D341Med (cell line): ENCODE measurements around the gene SPAG7.

ENCODE experiments used
- DNase-seq: peaks from one replicate; pipeline ENCODE4 v3.0.0; 2012; ENCODE audit warnings: low spot score

SPAG7 gene

DNA sequence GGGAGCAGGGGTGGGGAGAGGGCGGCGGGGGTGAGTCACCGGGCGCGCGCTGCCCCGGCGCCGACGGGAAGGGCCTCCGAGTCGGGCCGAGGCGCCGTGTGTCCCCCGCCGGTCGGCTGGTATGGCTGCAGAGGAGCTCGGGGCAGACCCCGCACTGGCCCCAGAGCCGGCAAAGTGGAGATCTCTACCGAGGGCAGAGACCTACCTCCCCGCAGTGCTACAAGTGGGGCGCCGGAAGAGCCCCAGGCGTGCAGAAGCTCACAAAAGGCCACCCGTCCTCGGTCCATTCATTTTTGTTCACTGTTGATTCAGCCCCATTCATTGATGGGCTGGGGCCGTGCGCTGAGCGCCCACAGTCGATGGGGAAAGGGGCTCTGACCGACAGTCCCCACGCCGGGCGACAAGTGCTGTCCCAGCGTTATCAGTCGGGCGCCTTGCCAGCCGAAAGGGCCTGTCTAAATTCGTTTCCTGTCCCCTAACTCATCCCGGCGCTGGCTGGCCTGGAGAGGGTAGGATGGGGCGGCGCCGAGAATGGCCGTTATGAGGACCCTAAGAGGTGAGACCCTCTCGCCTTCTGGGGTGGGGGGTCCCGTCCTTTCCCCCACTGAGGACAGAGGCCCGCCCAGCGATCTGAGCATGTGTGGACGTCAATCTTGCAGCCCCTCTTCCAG, 17.4 kb downstream of the SPAG7 start:
- DNase-seq: no peak

DNA sequence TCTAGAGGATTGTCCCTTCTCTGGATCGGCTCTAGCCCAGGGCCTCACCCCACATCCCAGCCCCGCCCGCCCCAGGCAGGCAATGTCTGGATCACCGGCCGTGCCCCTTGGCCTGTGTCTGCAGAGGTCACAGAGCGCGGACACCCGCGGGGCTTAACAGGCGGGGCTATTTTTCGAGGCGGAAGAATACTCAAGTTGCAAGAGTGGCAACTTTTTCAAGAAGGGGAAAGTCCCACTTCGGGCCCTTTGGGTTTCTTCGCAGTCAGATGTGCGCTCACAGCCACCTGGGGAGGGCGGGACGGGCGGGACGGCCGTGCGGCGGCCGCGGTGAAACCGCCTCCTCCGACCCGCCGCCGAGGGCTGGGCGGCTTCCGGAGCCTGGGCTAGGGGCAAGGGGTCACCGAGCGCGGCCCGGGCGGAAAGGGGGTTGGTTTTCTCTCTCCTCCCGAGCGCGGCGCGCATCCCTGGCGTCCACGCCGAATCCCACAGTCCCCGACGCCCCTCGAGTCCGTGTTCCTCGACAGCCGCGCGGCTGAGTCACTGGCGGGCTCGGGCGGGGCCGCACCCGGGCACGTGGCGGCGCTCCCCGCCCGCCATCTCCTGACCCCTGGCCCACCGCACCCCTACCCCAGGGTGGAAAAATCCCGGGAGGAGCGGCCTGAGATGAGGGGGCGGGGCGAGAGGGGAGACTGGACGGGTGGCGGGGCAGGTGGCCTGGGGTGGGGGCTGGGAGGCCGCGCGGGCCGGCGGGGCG, 18.1 kb downstream of the SPAG7 start:
- peak; percentile 72 for DNase-seq

DNA sequence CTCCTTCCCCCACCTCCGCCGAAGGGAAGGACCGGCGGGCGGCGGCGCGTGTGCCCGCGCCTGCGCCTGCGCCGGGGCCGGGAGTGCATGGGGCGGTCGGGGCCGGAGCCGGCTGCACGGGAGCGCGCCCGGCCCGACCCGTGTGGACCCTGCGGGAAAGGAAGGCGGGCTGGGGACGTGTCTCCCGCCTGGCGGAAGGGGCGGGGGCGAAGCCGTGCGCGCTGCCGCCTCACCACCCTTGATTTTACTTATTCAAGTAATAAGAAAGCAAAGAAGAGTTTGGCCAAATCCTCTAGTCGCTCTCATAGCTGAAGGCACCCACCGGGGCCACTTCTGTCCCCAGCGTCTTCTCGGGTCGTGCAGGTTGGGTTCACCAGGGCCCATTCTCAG, 18.7 kb downstream of the SPAG7 start:
- peak; percentile 88 for DNase-seq

DNA sequence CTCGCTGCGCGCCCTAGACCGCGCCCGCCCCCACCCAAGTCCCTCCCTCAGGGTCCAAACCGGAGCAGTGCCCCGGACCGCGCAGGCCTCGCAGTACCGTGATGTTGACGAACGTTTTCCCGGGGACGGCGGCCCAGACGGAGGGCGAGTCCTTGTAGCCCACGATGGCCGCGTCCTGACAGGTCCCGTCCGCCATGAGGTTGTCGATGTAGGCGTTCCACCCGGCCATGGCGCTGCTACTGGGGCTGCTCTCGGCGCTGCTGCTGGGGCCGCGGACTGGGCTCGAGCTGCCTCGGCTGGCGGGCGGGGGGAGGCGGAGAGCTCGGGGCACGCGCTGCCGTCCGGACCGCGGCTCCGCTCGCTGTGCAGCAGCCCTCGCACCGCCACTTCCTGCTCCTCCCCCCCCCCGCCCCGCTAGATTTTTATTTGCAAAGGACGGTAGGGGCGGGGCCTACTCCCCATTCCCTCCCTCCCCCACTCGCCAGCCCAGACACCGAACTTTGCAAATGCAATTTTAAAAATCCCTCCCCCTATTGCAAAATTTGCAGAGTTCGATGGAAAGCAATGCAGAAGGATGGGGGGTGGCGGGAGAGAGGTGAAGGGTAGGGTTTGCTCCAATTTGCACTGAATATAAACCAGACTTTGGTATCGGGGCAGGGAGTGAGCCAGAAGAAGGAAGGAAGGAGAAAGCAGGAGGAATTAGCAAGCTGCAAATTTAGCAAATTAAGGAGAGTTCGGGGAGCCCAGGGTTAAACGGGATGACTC, 19.3 kb downstream of the SPAG7 start, which contains the start of gene PFN1:
Gene PFN1 (minus strand): TSS at position 365 of the 765 bp plus-strand sequence. CDS start 136 bp downstream, at position 229.
- DNase-seq: peak; percentile 77

DNA sequence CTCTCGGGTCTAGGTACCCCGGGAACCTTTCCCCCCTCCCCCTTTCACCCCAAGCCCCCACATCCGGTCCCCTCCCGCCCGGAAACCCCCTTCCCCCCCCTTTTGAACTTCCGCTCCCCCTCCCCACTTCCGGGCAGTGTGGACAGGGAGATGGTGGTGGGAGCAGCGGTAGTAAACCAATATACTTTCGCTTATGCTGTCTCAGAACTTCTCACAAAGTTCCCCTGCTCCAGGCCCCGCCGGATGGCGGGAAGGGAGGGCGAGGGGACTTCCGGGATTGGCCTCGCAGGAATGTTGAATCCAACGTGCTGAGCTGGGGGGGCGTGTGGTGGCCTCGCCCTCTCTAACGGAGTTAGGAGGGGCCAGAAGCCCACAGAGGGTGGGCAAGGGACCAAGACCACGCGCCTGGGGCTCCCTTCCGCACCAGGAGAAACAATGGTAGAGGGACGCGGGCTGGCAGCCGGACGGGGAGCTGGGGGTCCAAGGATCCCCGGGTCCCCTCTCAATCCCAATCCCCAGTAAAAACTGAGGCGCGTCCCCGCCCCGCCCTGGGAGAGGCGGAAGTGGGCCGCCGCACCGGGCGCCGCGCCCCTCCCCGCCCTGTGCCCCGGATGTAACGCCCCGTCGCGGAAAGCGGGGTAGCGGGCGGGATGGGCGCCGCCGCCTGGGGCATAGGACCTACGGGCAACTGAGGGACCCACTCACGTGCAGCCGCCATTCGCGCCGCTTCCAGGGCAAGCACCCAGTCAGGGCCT, 20.0 kb downstream of the SPAG7 start:
- DNase-seq: peak; percentile 63

DNA sequence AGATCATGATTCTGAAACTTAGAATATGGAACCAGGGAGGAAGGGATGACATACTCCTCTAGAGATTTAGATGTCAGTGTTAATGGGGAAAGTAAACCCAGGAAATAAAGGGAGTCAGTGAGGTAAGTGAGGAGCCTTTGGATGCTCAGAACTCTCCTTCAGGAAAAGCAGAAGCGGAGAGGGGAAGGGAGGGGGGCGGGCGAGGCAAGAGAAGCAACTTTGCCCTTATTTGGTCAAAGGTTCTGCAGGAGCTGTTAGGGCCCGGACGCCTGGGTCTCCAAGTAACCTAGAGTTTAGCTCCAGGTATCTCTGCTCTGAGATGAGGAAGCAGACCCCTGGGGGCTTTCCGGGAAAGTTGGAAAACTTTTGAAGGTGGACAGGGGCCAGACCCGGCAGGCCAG, 20.6 kb downstream of the SPAG7 start:
- no peak for DNase-seq

DNA sequence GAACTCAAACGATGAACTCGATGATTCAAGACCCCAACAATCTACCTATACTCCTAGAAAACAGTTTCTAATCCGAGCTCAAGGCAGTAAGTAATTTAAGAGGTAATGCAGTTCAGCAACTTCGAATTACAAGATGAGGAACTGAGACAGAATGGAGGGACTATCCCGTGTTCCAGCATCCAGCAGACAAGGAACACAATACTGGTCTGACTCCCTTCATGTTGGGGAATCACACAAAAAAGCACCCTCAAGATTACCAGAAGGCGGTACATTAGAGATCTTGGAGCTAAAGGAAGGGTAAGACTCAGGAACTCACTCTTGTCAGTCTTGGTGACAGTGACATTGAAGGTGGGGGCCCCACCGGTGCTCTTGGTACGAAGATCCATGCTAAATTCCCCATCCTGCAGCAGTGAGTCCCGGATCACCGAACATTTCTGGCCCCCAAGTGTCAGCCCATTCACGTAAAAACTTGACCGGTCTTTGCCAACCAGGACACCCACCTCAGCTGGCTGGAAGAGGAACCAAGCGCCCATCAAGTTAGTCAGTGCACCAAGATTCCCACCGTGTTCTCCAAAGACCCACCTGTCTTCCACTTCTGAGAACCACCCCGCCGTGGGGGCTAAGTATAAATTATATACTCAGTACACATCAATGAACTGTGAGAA, 21.2 kb downstream of the SPAG7 start:
- no peak for DNase-seq

DNA sequence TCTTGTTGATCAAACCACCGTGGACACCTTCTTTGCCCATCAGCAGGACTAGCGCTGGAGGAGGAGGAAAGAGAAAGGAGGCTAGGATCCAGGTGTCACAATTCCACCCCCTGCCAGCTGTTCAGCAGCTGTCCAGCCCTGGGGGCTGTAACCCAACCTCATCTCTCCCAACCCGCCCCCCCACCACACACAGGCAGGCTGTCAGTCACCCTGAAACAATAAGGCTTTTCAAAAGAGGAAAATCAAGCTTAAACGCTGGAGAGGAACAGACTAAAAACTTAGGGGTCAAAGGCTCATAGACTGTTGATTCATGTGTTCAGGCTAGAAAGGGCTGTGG, 21.7 kb downstream of the SPAG7 start:
- no peak for DNase-seq

DNA sequence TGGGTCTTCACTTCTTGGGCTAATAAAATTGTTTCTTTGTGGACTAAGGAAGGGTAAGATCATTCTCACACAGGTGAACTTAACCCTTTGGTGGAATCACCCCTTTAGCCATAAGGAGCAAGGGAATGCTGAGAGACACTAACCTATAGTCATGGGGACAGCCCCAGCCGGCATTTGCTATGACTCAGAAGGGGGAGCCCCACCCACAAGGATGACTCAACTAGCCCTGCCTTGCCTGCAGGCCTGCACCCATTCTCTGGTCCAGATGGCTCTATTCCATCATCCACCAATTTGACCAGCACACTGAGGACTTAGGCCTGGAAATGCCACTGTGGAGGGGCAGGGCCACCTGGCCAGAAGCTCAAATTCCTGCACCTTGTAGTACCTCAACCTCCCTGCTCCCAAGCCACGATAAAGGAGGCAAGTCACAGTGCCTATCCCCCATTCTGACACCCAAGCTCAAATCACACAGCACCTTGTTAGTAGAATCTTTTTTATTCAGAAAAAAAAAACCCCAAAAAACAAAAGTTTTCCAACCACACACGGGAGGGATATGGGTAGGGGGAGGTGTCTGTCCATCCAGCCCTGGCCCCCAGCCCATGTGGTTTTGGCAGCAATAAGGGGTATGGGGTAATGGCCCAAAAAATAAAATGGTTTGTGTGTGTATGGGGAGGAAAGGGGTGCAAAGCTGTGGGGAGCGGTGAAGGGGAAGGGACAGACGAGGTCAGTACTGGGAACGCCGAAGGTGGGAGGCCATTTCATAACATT, 22.3 kb downstream of the SPAG7 start:
- DNase-seq: no peak

DNA sequence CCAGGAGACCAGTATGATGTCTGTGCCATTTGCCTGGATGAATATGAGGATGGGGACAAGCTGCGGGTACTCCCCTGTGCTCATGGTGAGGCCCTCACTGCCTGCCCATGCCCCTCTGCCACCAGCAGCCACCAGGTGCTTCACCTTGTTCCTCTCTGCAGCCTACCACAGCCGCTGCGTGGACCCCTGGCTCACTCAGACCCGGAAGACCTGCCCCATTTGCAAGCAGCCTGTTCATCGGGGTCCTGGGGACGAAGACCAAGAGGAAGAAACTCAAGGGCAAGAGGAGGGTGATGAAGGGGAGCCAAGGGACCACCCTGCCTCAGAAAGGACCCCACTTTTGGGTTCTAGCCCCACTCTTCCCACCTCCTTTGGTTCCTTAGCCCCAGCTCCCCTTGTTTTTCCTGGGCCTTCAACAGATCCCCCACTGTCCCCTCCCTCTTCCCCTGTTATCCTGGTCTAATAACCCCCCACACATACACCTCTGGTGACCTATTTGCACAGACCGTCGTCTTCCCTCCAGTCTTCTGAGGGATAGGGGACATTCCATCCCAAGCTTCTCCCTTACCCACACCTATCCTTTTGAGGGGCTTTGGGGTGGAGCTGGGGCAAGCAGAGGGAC, 23.0 kb downstream of the SPAG7 start:
- no peak for DNase-seq

DNA sequence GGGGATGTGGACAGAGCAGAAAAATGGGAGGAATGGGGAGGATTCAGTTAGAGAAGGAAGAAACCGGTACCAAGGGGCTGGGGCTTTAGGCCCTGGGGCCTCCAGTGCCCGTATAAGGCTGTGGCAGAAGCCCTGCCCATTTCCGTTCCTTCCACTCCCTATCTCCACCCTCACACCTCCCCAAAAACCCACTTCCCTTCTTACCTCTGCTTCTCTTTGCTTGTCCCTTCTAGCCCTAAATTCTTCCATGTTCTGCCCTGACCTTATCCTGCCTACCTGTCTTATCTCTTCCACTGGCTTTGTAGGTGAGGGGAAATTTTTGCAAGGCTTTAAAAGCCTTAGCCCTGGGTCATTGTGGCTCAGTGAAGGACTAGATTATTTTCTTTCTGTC, 23.5 kb downstream of the SPAG7 start:
- no peak for DNase-seq

DNA sequence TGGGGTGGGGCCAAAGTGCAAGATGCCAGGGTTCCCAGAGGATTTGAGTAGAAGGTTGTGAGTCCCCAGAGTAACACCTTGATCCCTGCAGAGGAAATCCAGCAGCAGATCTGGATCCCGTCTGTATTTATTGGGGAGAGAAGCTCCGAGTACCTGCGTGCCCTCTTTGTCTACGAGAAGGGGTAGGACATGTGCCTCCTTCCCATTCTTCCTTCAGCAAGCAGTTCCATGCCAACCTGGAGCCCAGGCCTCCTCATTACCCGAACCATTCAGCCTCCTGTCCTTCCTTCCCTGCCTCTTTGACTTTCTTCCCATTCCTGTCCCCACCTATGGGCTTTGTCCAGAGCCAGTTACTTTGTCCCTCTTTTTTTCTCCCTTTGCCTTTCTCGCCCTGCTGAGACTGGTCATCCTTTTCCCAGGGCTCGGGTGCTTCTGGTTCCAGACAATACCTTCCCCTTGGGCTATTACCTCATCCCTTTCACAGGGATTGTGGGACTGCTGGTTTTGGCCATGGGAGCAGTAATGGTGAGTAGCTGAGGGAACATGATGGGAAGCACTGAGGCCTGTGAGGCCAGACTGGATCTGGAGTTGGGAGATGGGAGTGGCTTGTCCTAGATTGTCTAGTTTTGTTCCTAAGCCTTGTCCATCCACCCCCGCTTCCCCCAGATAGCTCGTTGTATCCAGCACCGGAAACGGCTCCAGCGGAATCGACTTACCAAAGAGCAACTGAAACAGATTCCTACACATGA, 24.7 kb downstream of the SPAG7 start:
- DNase-seq: no peak

DNA sequence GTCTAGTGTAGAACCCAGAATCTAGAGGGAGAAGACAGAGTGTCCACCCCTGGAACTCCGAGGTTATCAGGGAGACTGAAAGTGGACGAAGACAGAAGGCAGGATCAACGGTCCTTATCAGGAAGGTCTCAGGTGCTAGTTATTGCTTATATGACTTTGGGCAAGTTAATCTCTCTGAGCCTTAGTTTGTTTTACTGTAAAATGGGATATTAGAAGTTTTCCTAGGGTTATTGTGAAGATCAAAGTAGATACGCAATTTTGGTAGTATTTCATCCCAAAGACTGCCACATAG, 26.4 kb downstream of the SPAG7 start:
- DNase-seq: no peak

DNA sequence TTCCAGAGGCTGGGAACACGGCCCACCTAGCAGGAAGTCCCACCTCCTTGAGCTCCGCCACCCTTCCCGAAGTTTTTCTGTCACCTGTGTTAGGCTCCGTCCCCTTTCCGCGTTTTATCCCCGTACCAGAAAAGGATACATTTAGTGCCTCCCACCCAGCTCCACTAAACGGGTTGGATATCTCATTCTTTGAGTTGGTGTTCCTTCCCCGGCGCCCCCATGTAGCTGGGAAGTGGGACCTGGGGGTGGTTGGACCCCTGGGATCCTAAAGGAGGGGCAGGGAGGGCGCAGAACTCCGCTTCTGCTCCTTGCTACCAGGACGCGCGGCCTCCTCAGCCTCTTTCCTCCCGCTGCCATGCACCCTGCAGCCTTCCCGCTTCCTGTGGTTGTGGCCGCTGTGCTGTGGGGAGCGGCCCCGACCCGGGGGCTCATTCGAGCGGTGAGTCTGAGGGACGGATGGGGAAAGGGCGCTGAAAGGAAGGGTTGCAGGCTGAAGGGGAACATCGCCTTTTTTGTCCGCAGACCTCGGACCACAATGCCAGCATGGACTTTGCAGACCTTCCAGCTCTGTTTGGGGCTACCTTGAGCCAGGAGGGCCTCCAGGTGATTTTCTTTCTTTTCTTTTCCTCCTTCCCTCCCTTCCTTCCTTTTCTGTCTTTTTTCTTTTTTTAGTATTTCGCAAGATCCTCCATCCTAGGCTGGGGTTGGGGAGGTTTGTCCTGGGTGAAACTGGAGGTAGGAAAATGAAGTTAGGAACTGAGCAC, 26.9 kb downstream of the SPAG7 start:
- DNase-seq: peak; percentile 77

DNA sequence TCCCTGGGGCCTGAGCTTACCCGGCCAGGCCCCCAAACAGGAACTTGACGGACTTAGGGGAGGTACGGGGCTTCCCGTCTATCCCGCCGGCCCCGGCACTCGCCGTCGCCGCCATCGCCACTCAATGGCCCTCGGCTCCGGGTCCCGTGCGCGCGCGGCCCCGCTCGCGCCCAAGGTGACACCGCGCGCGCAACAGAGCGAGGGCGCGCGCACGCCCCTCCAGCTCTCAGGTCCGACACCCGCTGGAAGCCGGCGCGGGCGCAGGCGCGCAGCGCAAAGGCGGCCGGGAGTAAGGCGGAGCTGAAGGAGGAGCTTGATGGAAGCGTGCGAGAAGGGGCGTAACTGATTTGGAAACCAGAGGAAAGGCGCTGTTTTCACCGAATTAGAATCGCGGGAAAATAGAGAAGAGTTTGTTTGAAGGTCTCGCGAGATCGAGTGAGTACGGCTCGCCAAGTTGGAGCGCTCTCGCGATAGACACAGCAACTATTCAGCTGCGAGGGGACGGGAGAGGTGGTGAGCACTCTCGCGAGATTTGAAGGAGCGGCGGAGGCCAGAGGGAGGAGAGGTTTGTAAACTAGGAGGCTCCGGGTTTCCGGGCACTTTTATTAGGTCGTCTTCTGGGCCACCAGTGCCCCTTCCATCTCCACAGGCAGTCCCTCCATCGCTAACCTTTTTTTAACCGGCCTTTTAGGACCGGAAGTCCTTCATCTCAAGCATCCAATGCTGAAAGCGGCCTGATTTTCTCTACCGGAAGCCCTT, 27.6 kb downstream of the SPAG7 start, which contains the start of the genes RNF167 and SLC25A11:
Gene RNF167 (plus strand): TSS at position 473 of the 759 bp plus-strand sequence. CDS start 642 bp downstream, outside the sequence.
Gene SLC25A11 (minus strand): TSS at position 251 of the 759 bp plus-strand sequence. CDS start 136 bp downstream, at position 115.
- peak; percentile 94 for DNase-seq

DNA sequence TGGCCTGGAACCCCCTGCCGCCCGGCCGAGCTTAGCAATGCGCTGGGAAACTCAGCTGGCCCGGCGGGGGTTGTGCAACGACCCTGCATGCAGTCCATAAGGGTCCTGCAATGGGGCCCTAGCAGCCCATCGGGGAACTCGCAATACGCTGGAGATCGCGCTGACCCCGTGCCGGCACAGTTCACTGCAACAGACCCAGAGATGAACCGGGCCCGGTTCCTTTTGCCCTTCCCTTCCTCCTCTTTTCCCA, 28.1 kb downstream of the SPAG7 start:
- no peak for DNase-seq

DNA sequence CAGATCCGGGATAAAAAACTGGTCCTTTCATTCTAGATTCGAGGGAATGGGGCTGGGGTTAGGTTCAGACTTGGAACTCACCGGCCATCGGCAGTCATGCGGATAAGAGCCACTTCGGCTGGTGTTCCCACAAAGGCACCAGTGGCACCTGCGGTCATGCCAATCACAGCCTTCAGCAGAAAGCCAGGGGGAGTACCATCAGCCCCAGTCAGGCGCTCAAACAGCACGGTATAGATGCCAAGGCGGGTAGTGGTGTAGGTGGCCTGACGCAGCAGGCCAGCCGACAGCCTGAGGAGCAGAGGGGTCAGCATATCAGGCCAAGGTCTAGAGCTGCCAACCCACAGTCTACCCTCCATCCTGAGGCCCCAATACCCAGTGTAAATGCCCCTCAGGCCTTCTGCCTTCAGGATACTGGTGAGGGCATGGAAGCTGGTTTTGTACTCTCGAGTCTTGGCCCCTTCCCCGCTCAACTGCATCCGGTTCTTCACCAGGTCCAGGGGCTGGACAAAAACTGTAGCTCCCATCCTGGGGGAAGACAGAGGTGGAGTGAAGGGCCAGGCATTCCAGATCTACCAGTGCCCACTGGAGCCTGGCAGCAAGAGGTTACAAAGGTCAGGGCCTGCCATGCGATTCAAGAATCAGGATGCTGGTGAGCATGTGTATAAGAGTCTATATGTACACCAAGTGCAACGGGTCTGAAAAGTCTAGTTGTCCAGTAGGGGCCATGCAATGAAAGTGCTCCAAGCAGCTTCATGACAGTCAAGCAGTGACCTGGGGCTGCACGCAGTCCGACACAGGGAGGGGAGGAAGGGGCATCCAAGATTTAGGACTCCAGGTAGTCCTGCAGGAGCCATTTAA, 28.7 kb downstream of the SPAG7 start:
- DNase-seq: no peak
